Activated CD8-positive, alpha-beta memory T cell treated with anti-CD3 and anti-CD28 coated beads, Interleukin-2, amount 50 U/mL, for 1 hour (primary cell): Measurements from ENCODE around the gene MPZL3.
"Not testable (repeated sequence)": the region's sequence is repeated elsewhere in the genome, so short reads cannot be mapped to it uniquely, and the experiment has no call there.

ENCODE experiments used
- DNase-seq: peaks from one replicate; pipeline ENCODE4 v3.0.0-alpha.2; 2020; ENCODE audit errors: extremely low read depth

The MPZL3 gene

GRCh38 chr11:118184784-118185579 lies 67.2 kb downstream of the MPZL3 start:
- no peak for DNase-seq

DNA sequence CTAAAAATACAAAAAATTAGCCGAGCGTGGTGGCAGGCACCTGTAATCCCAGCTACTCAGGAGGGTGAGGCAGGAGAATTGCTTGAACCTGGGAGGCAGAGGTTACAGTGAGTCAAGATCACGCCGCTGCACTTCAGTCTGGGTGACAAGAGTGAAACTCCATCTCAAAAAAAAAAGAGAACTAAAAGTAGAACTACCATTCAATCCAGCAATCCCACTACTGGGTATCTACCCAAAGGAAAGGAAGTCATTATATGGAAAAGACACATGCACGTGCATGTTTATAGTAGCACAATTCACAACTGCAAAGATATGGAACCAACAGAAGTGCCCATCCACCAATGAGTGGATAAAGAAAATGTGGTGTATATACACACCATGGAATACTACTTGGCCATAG lies 68.5 kb downstream of the MPZL3 start:
- DNase-seq: not testable (repeated sequence)

GRCh38 chr11:118180300-118180703 lies 71.9 kb downstream of the MPZL3 start:
- no peak for DNase-seq

GRCh38 chr11:118176778-118177134 lies 75.4 kb downstream of the MPZL3 start:
- no peak for DNase-seq
